GM18498 (cell line): Measurements from ENCODE around the gene ANKRD18A.

ENCODE experiments used
- ATAC-seq: cut with Tn5 transposase; IDR thresholded peaks from one replicate; pipeline ENCODE4 v1.9.1; 2021; ENCODE audit warnings: mild to moderate bottlenecking, moderate library complexity; ENCODE audit not compliant: unreplicated experiment

The ANKRD18A gene

GRCh38 chr9:38620483-38621433 is at the start of gene ANKRD18A:
ANKRD18A (minus strand) TSS chr9:38620596; CDS start chr9:38620285, 311 bp downstream.
- peak; percentile 77 for ATAC-seq

- ATAC-seq: no peak
Measured at GRCh38 chr9:38668791-38669466, 48.5 kb upstream of the ANKRD18A start.

GRCh38 chr9:38662763-38663593 is 42.6 kb upstream of the ANKRD18A start:
- no peak for ATAC-seq

GRCh38 chr9:38659538-38659937 is 39.1 kb upstream of the ANKRD18A start:
- no peak for ATAC-seq

- no peak for ATAC-seq
Measured at GRCh38 chr9:38656896-38657295, 36.5 kb upstream of the ANKRD18A start.

GRCh38 chr9:38652486-38652885 is 32.1 kb upstream of the ANKRD18A start:
- no peak for ATAC-seq

GRCh38 chr9:38652044-38652443 is 31.6 kb upstream of the ANKRD18A start:
- no peak for ATAC-seq

- no peak for ATAC-seq
Measured at GRCh38 chr9:38651400-38652042, 31.1 kb upstream of the ANKRD18A start.

GRCh38 chr9:38650564-38650963 is 30.2 kb upstream of the ANKRD18A start:
- ATAC-seq: no peak

GRCh38 chr9:38649731-38650363 is 29.5 kb upstream of the ANKRD18A start:
- no peak for ATAC-seq

GRCh38 chr9:38644601-38645000 is 24.2 kb upstream of the ANKRD18A start:
- ATAC-seq: no peak

- ATAC-seq: no peak
Measured at GRCh38 chr9:38643815-38644173, 23.4 kb upstream of the ANKRD18A start.

- ATAC-seq: no peak
Measured at GRCh38 chr9:38642951-38643814, 22.8 kb upstream of the ANKRD18A start.

- ATAC-seq: peak; percentile 60
Measured at GRCh38 chr9:38641985-38642864, 21.8 kb upstream of the ANKRD18A start.

GRCh38 chr9:38641142-38641541 is 20.7 kb upstream of the ANKRD18A start:
- ATAC-seq: no peak

- ATAC-seq: no peak
Measured at GRCh38 chr9:38639577-38639940, 19.2 kb upstream of the ANKRD18A start.

GRCh38 chr9:38638881-38639576 is 18.6 kb upstream of the ANKRD18A start:
- ATAC-seq: no peak

GRCh38 chr9:38634315-38634714 is 13.9 kb upstream of the ANKRD18A start:
- ATAC-seq: no peak
